Peyer's patch (tissue), 4 donors: ENCODE results near the gene ARFGEF2. TPM values are rescaled to one million over a fixed set of nuclear protein-coding genes. Genes with fewer than 3 reads are reported as not detected.

ENCODE experiments used
- DNase-seq, 3 donors: peaks; one replicate each; pipeline ENCODE4 v3.0.0-alpha.2; 2017 to 2019
- H3K27ac ChIP-seq, 4 donors: fragments of 200-600 bp; sonication (generic); one replicate each; pipeline ENCODE4 v1.5.1; 2016 to 2019
- H3K27me3 ChIP-seq, 2 donors: fragments of 200-600 bp; sonication (generic); one replicate each; pipeline ENCODE4 v1.5.1; 2019
- H3K36me3 ChIP-seq, 3 donors: fragments of 200-600 bp; sonication (generic); one replicate each; pipeline ENCODE4 v1.5.1; 2016 to 2019
- H3K4me1 ChIP-seq, 4 donors: fragments of 200-600 bp; sonication (generic); one replicate each; pipeline ENCODE4 v1.5.1; 2016 to 2019
- H3K4me3 ChIP-seq, 4 donors: fragments of 200-600 bp; sonication (generic); 1 replicate in 3 of 4; 2 replicates in 1 of 4; pipeline ENCODE4 v1.5.1; 2016 to 2019; ENCODE audit warnings: mild to moderate bottlenecking in 1 of 4
- H3K9me3 ChIP-seq, 4 donors: fragments of 200-600 bp; sonication (generic); one replicate each; pipeline ENCODE4 v1.5.1; 2016 to 2019; ENCODE audit warnings: mild to moderate bottlenecking in 1 of 4
- CTCF ChIP-seq, 6 experiments: fragments of 450-650 bp in 4 of 6; fragments of 200-600 bp in 2 of 6; sonication (generic) in 1 of 6; IDR thresholded peaks; one replicate each; pipeline ENCODE4 v1.5.1; 2017 to 2019; ENCODE audit warnings: antibody characterized with exemption in 6 of 6, mild to moderate bottlenecking in 3 of 6, moderate library complexity in 1 of 6
- POLR2A ChIP-seq, 2 donors: fragments of 450-650 bp; IDR thresholded peaks; one replicate each; pipeline ENCODE4 v1.5.1; 2017; ENCODE audit warnings: antibody characterized with exemption in 2 of 2, mild to moderate bottlenecking in 2 of 2, moderate library complexity in 2 of 2
- total RNA-seq, 4 donors: library from RNA; depleted of rRNA; stranded (reverse); fragments of >200 nt; gene quantifications; one replicate each; pipeline ENCODE4 v1.1.0, GENCODE V29; 2016

The ARFGEF2 gene
- total RNA-seq, 4 donors from 2014 or later, result 38.0 to 170 (median 43.4) TPM

- no peak for TF ChIP-seq CTCF (IDR thresholded peaks at IDR 0.05)
- no peak for TF ChIP-seq POLR2A (IDR thresholded peaks at IDR 0.05)
- Histone ChIP-seq H3K27me3 (no peaks in the 10 kb centered on the region), H3K4me3 (no peak overlapping the region), H3K27ac (no peak overlapping the region), H3K9me3 (no peaks in the 10 kb centered on the region), H3K4me1 (peaks cover 0 to 8% (median 0%) of the 10 kb centered on the region in 4 donors), H3K36me3 (no peaks in the 10 kb centered on the region)
- DNase-seq, result no peak
Observed at GRCh38 chr20:48879612-48880245, 41.8 kb upstream of the ARFGEF2 start.

- no peaks in the 10 kb centered on the region for H3K27me3 ChIP-seq
- TF ChIP-seq POLR2A (IDR thresholded peaks at IDR 0.05) (no peak), CTCF (IDR thresholded peaks at IDR 0.05) (no peak)
- DNase-seq, result no peak
- no peak overlapping the region for H3K27ac ChIP-seq
- H3K9me3 ChIP-seq, result no peaks in the 10 kb centered on the region
- no peak overlapping the region for H3K4me3 ChIP-seq
- no peaks in the 10 kb centered on the region for H3K36me3 ChIP-seq
- peaks cover 0 to 7% (median 0%) of the 10 kb centered on the region in 4 donors for H3K4me1 ChIP-seq
Observed at GRCh38 chr20:48880331-48880730, 41.2 kb upstream of the ARFGEF2 start.

- TF ChIP-seq POLR2A (IDR thresholded peaks at IDR 0.05), result no peak
- no peak for TF ChIP-seq CTCF (IDR thresholded peaks at IDR 0.05)
- Histone ChIP-seq H3K36me3 (no peaks in the 10 kb centered on the region), H3K4me3 (no peak overlapping the region), H3K4me1 (peaks cover 0 to 2% (median 0%) of the 10 kb centered on the region in 4 donors), H3K27ac (no peak overlapping the region), H3K27me3 (no peaks in the 10 kb centered on the region), H3K9me3 (no peaks in the 10 kb centered on the region)
- DNase-seq, result no peak
Observed at GRCh38 chr20:48880981-48881657, 40.4 kb upstream of the ARFGEF2 start.

GRCh38 chr20:48885237-48885636 is 36.3 kb upstream of the ARFGEF2 start:
- Histone ChIP-seq H3K4me3 (no peak overlapping the region), H3K27me3 (no peaks in the 10 kb centered on the region), H3K9me3 (no peaks in the 10 kb centered on the region), H3K4me1 (no peaks in the 10 kb centered on the region), H3K36me3 (no peaks in the 10 kb centered on the region), H3K27ac (no peak overlapping the region)
- DNase-seq, result no peak
- TF ChIP-seq CTCF (IDR thresholded peaks at IDR 0.05), result no peak
- no peak for TF ChIP-seq POLR2A (IDR thresholded peaks at IDR 0.05)

- Histone ChIP-seq H3K9me3 (no peaks in the 10 kb centered on the region), H3K27ac (no peak overlapping the region), H3K36me3 (no peaks in the 10 kb centered on the region), H3K4me3 (no peak overlapping the region), H3K27me3 (no peaks in the 10 kb centered on the region), H3K4me1 (no peaks in the 10 kb centered on the region)
- no peak for DNase-seq
- TF ChIP-seq POLR2A (IDR thresholded peaks at IDR 0.05), result no peak
- no peak for TF ChIP-seq CTCF (IDR thresholded peaks at IDR 0.05)
Observed at GRCh38 chr20:48886194-48886593, 35.3 kb upstream of the ARFGEF2 start.
